NCI-H1092 treated with DMSO at 0.1 percent for 48 hours (cell line): Measurements from ENCODE around the gene COL4A6.
"Not testable (repeated sequence)": the region's sequence is repeated elsewhere in the genome, so short reads cannot be mapped to it uniquely, and the experiment has no call there.

Experiments used
- DNase-seq: peaks from one replicate; lab custom pipeline; 2025; lab: John Stamatoyannopoulos, UW

COL4A6 gene

DNA sequence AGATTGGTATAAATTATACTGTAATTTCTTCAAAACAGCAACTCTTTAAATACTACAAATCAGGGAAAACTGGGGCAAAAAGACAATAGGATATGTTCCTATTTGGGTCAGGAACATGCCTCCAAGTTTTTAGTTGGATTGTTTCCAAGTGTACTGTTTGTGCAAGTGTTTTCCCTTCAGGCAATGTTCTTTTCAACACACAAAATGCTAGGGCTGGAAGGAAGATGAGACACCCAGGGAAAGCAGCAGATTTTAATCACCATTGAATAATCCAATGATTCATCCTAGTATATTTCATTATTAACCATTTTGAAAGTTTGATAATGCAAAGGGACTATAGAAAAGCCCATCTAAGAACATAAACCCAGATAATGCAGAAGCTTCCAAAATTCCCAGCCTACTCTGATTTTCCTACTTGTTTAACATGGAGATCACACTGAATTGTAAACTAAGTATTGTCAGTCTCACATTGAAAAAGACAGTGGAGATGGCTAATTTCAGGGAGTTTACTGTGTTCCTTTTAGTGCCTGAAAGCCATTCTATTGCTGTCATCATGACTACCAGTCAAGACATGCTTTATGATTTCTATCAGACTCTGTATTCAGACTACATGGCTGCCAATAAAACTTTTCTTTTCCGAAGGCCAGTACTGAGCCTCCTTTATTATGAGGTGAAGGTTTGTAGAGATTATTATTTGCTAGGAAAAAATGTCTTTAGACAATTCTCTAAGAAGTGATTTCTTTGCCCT lies 38.6 kb downstream of the COL4A6 start:
- DNase-seq: no peak

DNA sequence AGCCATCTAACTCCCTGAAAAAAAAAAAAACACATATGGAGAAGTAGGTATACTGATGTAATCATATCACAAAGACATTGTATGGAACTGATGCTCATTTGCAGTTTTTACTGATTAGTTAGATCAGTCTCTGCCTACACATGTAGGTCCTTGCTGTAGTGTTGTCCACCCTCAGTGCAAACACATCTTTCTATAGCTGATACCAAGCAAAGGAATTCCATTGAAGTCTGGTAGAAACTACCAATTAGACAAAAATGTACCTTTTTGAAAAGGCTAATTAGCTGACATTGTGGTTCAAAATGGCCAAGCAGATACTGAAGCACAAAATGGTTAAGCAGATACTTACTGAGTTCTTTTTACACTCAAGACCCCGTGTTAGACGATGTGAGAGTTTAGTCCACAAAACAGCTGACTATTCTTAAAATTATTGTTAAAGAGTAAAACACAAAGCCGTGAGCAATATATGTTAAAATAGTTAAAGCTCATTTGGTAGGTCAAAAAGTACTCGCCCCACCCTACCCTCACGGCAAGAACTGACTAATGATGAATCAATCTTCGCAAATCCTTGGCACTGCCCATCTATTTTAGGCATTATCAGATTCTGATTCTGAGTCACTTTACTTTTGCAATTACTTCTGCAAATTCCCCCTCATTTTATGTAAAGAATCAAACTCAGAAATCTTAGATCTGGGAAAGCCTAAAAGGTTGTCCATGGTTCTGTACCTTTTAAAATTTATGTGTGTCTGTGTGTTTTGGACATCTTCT lies 40.4 kb downstream of the COL4A6 start:
- no peak for DNase-seq

DNA sequence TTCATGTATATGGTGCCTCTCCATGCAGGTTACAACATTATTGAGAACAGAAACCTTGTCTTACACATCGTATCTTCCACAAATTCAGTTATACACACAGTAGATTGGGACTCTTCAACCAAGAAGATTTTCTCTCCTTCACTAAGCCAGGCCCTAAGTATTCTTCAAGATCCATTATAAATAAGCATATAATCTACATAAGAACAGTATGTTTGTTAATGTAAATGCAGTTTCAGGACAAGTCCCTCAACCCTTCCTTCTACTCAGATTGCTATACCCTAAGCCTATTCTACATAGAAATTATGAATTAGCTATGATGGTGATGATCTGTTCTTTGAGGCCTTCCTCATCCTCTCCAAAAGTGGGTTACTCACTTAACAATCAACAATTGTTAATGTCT lies 41.2 kb downstream of the COL4A6 start:
- no peak for DNase-seq

DNA sequence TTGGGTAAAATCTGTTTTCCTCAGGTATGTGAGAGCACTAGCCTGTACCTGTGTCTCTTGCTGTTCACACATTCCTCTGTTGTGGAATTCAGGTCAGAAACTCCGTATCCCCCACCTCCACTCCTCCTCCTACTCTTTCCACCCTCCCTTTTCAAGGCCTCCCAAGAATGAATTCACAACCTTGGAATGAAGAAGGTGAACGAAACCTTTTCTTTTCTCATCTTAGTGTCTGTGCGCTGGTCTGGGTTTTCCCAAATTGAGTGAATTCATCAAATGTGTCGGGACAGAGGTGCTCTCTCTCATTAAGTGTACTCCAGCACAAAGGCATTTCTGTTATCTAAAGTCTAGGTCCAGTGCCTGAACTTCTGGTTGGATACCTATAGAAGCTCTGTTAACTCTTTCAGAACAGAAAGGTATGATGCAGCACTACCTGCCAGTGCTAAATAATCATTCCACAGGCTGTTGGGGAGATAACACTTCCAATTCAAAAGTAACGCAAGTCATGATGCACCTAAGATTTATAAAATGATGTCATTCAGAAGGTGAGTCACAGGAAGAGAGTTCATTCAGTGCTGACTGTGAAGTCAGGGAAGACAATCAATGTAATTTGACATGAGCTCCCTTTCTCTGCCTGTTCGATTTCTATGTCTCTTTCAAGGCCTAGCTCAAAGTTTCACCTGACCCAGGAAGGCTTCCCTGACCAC lies 41.9 kb downstream of the COL4A6 start:
- no peak for DNase-seq

DNA sequence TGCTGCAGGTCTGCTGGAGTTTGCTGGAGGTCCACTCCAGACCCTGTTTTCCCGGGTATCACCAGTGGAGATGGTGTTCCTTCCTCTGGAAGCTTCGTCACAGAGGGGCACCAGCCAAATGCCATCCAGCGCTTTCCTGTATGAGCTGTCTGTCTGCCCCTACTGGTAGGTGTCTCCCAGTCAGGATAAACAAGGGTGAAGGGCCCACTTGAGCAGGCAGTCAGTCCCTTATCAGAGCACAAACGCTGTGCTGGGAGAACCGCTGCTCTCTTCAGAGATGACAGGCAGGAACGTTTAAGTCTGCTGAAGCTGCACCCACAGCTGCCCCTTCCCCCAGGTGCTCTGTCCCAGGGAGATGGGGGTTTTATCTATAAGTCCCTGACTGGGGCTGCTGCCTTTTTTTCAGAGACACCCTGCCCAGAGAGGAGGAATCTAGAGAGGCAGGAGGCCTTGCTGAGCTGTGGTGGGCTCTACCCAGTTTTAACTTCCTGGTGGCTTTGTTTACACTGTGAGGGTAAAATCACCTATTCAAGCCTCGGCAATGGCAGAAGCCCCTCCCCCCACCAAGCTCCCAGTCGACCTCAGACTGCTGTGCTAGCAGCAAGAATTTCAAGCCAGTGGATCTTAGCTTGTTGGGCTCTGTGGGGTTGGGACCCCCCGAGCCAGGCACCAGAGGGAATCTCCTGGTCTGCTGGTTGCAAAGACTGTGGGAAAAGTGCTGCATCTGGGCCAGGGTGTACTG lies 47.1 kb downstream of the COL4A6 start:
- DNase-seq: not testable (repeated sequence)

DNA sequence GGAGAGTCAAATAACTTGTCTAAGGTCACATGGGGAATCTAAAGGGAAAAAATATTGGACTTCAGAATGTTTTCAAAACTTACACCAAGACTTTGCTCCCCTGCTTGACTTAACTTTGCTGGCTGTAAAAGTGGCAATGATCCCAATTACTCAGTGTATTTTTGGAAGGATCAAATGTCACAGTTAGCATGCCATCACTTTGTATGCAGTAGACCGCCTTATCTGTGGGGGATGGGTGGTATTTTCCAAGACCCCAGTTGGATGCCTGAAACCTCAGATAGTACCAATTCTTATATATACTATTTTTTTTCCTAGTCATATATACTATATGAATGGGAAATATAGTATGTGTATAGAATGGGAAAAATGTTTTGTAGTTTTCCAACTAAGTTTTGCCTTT lies 53.4 kb downstream of the COL4A6 start:
- DNase-seq: no peak

DNA sequence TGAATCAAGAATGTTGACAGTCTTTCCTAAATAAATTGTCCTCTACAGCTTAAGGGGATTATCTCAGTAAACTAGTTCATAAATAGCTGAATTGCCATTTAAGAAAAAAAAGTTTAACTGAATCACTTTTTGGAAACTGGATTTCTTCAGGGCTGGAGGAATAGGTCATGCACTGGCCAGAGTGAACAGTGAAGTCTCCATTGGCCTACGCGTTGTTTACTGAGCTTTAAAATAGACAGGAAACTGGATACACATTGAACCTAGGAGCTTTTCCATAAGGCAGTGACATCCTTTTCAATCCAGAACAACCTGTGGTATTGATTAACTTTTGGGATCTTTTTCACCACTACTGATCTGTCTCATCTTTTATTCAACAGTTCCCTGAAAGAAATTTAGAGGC lies 58.0 kb downstream of the COL4A6 start:
- no peak for DNase-seq

DNA sequence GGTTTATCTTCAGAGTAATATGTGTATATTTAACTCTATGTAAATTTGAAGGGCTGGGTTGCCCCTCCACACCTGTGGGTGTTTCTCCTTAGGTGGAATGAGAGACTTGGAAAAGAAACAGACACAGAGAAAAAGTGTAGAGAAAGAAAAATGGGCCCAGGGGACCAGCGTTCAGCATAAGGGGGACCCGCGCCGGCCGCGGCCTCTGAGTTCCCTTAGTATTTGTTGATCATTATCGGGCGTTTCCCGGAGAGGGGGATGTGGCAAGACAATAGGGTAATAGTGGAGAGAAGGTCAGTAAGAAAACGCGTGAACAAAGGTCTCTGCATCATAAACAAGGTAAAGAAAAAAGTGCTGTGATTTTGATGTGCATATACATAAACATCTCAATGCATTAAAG lies 61.4 kb downstream of the COL4A6 start:
- not testable (repeated sequence) for DNase-seq

DNA sequence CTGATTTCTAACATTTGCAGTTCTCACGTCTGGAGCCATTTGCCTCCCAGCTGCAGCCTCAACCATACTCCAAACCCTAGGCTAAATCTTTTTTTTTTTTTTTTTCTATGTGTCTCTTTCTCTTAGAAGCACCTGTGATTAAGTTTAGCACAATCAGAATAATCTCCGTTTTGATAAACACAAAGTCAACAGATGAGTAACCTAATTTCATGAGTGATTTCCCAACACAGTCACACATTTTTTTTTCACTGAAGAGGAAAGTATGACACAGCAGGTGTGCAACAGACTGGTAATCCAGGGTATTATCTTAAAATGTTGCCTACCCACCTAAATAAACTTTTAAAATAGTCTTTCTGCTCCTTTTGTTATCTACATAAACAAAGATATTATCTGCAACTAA lies 62.6 kb downstream of the COL4A6 start:
- not testable (repeated sequence) for DNase-seq

DNA sequence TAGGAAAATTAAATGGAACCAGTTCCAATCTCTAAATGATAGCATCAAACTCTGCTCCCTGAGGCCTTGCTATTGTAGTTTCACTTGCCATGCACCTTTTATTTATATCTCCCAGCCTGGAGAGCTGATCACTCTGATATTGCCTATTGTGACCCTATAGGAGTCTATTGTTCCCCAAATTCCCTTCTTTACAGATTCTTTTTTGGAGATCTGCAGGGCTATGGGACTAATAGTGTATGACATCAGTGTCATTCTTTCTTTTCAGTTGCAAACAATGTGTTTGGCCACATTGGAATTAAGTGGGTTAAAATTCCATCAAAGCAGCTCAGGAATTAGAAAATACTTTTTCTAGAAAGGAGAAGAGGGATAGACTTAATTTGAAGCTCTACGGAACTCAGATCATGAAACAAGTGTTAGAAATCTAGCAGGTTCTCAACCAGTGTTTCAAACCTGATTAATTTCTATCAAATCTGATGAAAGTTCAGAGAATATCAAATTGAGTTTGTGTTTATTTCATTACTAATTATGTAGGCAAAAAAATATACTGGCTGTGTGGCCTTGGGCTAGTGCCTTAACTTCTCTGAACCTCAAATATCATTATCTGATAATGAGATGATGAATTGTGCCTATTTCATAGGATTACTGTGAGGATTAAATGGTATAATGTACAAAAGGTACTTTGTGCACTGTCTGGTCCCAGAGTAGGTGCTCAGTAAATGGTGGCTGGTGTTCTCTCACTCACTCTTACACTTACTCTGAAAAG lies 71.4 kb downstream of the COL4A6 start:
- no peak for DNase-seq

DNA sequence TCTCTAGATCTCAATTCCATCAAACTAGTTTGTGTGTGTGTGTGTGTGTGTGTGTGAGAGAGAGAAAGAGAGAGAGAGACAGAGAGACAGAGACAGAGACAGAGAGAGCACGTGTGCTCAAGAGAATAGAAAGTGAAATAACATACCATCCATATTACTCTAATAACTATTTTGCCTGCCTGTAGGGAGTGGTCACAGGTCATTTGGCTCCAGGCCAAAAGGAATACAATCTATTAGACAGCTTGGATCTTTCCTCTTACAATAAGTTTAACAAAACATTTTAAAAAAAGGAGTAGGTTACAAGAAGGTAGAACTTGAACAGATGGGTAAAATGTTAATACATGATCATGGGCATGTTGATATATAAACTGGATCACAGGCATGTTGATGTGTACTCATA lies 76.2 kb downstream of the COL4A6 start:
- DNase-seq: no peak

DNA sequence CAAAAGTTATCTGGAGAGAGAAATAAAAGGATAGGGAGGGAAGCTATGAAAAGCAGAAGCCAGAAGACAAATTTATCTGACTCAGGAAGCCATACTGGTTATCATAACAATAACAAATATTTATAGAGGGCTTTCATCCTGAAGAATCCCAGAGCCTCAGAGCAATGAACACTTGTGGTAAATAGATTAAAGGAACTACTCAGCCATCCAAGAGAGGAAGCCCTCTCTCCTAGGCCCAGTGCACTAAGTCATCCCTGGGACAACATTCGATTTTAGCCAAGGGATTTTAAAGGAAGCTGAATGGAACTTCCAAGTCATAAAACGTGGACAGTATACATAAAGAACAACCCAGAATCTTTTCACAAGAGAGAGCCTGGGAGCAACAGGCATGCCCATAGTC lies 76.9 kb downstream of the COL4A6 start:
- DNase-seq: no peak

DNA sequence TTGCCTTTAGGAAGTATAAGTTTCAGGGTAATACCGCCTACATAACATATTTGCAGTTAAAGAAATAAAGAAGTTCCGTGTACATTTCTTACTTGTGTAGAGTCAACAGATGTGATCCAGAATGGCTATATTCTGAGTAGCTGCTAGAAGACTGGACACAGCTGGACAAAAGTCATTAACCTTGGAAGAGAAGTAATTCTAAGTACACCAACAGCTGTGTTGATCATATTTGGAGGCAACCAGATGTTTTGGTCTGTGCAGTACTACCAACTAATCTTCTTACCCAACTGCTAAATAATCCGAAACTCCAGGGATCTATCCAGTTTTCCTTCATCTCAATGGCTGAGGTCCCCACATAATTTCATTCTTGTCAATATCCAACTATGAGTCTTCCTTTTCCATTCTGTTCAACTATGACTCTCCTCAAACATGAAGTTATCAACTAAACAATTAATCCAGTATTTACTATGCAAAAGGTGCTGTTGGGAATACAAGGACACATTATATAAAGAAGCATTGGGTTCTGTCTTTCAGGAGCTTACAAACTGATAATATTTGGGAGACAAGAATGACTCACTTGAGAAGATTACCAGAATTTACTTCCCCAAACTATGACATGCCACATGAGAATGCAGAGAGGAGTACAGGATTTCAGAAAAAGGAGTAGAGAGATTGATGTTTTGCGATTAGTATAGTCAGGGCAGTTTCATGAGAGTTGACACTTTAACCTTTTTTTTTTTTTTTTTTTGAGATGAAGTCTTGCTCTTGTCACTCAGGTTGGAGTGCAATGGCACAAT lies 78.2 kb downstream of the COL4A6 start:
- DNase-seq: no peak

DNA sequence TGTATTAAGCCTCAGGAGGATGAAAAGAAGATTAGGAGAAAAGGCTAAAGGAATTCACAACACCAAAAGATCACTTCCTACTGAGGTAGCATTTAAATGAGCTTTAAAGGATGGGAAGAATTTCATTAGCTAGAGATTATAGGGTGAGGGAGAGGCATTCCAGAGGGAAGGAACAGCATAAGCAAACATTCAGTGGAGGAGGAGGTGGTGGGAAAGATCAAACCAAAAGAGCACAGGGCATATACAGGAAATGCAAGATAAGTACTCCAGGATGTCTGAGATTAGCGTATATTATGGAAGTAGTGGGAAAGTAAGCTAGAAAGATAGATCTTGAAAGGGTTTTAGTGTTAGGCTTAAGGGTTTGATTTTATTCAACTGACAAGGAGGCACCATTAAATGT lies 84.8 kb downstream of the COL4A6 start:
- DNase-seq: no peak

DNA sequence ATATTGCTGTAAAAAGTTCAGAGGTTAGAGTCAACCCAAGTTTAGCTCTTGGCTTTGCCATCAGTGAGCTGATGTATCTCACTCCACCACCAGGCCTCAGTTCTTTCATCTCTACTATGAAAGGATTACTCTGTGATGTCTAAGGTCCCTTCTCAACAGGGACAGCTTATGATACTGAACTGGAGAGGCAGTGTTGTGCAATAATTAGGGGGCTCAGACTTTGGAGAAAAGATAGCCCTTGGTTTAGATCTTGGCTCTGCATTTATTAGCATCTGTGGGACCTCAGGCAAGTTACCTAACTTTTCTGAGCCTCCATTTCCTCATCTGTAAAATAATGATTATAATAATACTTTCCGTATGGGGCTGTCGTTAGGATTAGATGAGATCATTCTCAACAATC lies 89.0 kb downstream of the COL4A6 start:
- no peak for DNase-seq

DNA sequence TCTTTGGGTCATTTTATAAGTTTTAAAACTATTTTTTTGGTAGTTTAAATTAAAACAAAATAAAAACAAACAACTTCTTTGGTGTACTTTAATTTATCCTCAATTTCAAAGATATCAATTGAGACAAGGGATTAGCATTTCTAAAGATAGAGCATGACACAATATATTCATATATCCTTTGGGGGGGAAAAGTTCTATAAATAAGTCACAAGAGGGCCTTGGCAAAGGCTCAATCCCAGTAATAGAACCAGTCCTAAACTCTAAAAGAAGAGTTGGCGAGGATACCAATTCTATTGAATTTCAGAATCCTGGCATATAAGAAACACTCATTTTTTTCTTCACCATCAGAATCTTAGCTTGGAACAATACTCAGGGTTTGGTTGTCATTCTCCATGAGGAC lies 89.7 kb downstream of the COL4A6 start:
- no peak for DNase-seq

DNA sequence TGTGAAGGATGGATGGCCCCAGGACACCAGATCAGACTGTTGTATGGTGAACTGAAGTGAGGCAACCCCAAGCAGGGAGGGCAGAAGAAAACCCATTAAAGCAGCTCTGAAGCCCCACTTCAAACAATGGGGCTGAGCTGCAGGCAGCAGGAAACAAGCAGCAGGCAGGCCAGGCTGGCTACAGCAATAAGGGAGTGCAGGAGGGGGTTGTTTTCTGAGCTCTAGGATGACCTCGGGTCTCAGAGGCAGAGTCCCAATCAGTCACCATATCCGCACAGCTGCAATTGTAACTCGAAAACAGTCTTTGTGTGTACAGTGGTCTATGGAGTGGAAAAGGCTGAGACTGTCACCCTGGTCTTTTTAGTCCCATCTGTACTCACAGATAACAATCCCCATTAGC lies 90.4 kb downstream of the COL4A6 start:
- DNase-seq: peak; percentile 24

DNA sequence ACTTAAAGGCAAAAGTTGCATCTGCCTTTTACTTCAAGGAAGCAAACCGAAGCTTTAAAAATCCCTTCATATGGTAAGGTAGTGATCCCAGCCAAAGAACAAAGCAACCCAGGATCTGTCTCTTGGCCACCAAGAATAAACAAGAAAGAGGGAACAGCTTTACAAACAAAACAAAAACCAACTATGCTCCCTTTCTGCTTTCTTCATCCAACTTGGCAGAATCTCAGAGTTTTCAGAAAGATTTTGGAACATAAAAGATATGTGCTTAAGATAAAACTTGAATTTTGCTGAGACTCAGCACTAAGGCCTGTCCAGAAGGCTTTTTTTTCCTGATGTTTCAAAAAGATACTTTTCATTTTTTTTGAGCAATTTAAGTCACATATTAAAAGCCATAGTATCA lies 94.0 kb downstream of the COL4A6 start:
- DNase-seq: no peak

DNA sequence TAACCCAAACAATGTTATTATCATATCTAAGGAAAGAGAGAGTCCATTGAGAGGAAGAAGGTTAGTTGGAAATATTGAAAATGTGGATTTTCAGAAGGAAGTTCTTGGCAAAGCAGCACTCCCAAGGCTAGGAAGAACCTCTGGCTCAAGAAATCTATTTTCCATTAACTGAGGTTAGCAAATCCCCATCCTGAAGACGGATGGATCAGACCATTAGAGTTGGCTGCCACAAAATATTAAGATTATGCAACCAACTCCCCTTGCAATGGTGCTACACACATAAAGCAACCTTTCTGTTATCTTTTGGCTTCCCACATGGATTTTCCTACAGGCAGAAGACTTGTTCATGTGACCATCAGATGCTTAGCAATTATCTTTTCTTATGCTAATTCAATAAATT lies 96.3 kb downstream of the COL4A6 start:
- DNase-seq: no peak

DNA sequence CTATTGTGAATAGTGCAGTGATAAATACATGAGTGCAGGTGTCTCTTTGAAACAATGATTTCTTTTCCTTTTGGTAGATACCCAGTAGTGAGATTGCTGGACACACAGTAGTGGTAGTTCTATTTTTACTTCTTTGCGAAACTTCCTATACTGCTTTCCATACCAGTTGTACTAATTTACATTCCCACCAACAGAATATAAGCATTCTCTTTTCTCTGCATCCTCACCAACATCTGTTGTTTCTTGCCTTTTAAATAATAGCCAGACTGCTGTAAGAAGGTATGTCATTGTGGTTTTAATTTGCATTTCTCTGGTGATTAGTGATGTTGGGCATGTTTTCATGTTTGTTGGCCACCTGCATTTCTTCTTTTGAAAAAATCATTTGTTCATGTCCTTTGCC lies 105.9 kb downstream of the COL4A6 start:
- DNase-seq: no peak
